Astrocyte of the cerebellum (primary cell): ENCODE measurements around the gene CREB5.
A peak's percentile ranks its signal among the peaks of the same experiment; 100 is the strongest.

ENCODE experiments used
- DNase-seq: peaks from one replicate; pipeline ENCODE4 v3.0.0-alpha.2; 2011; ENCODE audit warnings: low read depth
- H3K4me3 ChIP-seq: 2 replicates; pipeline ENCODE4 v1.5.1; 2011; ENCODE audit warnings: mild to moderate bottlenecking, low read depth, low read length, moderate library complexity
- in situ Hi-C: cut with HindIII; loops from 2 replicates; pipeline ENCODE4 v1.10.0; 2017; ENCODE audit warnings: low sequenced_read_pairs
- TF ChIP-seq, protein P1 (sequence below): IDR thresholded peaks from 2 replicates; pipeline ENCODE4 v1.5.1; 2012; ENCODE audit warnings: low read length, low read depth, moderate library complexity, mild to moderate bottlenecking; ENCODE audit errors: missing control alignments

The CREB5 gene

DNA sequence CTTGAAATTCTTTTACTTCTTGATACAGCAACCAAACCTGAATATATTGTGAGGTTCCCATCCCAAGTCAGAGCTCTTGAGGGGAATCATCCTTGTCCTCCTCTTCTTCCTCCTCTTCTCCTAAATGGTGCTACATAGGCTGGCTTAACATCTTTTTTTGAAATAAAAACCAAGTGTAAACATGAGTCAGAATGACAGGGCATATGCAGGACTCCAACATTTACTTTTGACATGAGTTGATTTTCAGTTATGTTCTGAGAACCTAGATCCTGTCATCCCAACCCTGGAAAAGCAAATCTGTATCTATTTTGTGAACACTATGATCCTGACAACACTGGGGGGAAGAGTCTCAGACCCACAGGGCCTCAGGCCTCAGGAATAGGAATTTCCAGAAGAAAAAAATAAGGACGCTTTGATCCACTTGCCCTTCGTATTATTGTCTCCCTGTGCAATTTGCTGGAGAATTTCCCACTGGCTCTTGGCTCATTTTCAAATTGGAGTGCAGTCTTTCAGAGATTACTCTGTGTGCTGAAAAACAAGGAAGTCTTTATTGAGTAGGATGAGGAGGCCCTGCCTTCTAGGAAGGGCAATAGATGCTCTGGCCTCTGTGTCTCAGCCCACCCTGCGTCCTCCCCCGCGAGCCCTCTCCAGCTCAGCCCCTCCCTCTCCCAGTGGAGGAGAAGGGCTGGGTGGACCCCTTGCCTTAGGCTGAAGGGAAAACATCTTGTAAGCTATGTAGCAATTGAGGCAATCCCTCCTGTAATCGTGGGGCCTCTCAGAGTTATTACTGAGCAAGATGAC lies 121.6 kb downstream of the CREB5 start:
- in situ Hi-C loops, result no loop called here
- no peak overlapping the region for H3K4me3 ChIP-seq
- TF ChIP-seq, protein P1, sequence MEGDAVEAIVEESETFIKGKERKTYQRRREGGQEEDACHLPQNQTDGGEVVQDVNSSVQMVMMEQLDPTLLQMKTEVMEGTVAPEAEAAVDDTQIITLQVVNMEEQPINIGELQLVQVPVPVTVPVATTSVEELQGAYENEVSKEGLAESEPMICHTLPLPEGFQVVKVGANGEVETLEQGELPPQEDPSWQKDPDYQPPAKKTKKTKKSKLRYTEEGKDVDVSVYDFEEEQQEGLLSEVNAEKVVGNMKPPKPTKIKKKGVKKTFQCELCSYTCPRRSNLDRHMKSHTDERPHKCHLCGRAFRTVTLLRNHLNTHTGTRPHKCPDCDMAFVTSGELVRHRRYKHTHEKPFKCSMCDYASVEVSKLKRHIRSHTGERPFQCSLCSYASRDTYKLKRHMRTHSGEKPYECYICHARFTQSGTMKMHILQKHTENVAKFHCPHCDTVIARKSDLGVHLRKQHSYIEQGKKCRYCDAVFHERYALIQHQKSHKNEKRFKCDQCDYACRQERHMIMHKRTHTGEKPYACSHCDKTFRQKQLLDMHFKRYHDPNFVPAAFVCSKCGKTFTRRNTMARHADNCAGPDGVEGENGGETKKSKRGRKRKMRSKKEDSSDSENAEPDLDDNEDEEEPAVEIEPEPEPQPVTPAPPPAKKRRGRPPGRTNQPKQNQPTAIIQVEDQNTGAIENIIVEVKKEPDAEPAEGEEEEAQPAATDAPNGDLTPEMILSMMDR, result no peak
- DNase-seq, result peak; percentile 31

DNA sequence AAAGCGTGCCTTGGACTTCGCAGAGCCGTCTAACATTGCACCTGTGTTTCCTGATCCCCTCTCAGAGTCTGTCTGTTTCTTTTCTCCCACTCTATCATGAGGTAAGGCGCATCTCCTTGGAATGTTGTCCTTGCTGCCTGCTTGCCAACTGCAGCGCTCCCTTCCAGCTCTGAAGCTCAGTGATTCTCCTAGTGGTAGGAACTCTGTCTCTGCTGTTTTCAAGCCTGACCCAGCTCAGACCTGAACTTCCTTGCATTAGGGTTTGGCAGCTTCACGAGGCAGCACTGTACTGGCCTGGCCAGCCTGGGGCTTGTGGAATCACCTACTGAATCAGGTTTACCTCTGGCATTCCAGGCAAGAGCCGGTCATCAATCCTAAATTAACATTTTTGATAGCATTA lies 123.9 kb downstream of the CREB5 start:
- TF ChIP-seq, protein P1, result peak; percentile 50
- in situ Hi-C loops, result no loop called here
- DNase-seq, result no peak
- no peak overlapping the region for H3K4me3 ChIP-seq

DNA sequence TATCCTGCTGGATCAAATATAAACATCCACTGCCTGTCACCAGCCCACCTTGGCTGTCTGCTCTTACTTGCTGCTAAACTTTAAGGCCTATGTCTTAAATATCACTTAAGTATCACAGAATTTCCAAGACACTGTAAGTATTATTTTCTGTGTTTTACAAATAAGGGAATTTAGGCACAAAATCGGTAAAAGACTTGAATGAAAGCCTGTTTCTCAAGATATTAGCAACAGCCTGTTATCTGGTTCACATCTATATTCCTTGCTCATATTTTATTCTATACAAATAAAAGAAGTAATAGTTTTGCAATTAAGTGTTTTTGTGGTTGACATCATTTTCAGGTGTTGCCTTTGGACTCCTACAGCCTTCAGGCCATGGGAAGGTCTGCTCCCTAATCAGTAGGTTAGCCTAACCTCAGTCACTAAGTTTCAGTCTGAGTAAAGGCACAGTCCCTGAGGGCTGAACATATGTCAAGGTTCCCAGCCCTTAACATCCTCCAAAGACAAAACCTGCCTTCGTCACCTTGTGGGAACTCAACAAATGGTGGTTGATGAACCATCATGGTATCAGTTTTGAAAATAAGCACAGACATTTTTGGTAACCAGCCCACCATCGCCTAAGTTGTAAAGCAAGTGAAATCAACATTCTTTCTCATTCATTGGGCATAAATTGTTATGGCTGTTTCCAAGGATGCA lies 127.1 kb downstream of the CREB5 start:
- TF ChIP-seq, protein P1, result no peak
- no peak overlapping the region for H3K4me3 ChIP-seq
- in situ Hi-C loops, result no loop called here
- DNase-seq, result no peak

DNA sequence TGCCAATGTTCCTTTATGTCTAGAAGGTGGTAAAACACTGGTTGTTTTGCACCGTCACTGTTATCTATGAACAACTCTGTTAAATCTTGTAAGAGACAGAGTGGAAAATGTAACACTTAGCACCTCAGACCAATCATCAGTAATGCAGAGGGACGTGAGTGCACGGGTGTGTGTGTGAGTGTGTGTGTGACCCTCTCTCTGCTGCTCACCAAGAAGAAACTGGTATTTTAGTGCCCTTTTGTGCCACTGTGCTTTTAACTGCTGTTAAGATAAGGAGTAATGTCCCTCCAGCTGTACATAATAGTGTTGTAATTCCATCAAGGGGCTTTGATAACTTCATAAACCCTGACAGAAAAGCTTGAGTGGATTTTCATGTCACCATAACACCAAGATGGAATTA lies 130.1 kb downstream of the CREB5 start:
- TF ChIP-seq, protein P1, result no peak
- in situ Hi-C loops, result no loop called here
- no peak for DNase-seq
- H3K4me3 ChIP-seq, result no peak overlapping the region

DNA sequence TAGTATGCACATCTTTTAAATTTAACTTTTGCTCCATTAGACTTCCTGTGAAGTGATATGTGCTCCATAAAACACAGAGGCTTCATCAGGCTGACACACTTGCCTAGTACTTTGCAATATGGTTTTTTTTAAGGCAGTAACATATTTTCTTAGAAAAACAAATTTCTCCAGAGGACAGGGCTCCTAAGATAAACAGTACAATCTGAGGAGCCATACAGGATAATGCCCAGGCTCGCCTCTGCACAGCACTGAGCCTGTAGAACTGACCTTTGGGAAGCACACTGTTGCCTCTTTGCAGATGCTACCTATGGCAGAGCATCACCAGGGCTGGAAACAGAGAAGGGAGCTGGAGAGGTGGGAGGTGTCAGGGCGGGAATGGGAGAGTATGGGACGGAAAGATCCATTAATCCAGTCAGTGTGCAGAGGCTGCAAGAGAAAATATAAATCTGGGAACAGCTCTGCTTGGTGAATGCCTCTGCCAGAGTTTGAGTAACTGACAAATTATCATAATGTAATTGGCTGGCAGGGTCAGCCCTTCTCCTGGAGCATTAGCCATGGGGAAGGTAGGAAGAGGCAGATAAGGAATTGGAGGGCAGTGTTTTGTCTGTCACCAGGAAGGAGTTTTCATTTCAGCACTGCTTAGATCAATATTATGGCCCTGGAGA lies 132.3 kb downstream of the CREB5 start:
- in situ Hi-C loops, result no loop called here
- TF ChIP-seq, protein P1, result no peak
- no peak for DNase-seq
- H3K4me3 ChIP-seq, result no peak overlapping the region

DNA sequence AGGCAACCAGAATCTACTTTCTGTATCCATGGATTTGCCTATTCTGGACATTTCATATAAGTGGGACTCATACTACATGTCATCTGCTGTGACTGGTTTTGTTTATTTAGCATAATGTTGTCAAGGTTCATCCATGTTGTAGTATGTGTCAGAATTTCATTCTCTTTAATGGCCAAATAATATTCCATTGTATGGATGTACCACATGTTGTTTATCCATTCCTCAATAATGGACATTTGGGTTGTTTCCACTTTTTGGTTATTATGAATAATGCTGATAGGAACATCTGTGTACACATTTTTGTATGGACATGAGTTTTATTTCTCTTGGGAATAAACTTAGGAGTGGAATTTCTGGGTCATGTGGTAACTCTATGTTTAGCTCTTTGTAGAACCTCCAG lies 133.7 kb downstream of the CREB5 start:
- H3K4me3 ChIP-seq, result no peak overlapping the region
- TF ChIP-seq, protein P1, result no peak
- in situ Hi-C loops, result no loop called here
- DNase-seq, result no peak
